Astrocyte of the cerebellum (primary cell): Measurements from ENCODE around the gene COQ3.

Source experiments
- DNase-seq: peaks from one replicate; pipeline ENCODE4 v3.0.0-alpha.2; 2011; ENCODE audit warnings: low read depth
- H3K4me3 ChIP-seq: 2 replicates; pipeline ENCODE4 v1.5.1; 2011; ENCODE audit warnings: mild to moderate bottlenecking, low read depth, low read length, moderate library complexity
- CTCF ChIP-seq: IDR thresholded peaks from 2 replicates; pipeline ENCODE4 v1.5.1; 2012; ENCODE audit warnings: low read length, low read depth, moderate library complexity, mild to moderate bottlenecking; ENCODE audit errors: missing control alignments
- in situ Hi-C: cut with HindIII; loops from 2 replicates; pipeline ENCODE4 v1.10.0; 2017; ENCODE audit warnings: low sequenced_read_pairs

The COQ3 gene

GRCh38 chr6:99349171-99350141 is 44.5 kb downstream of the COQ3 start, which contains the start of gene FAXC:
FAXC (minus strand) TSS chr6:99349674; CDS start chr6:99349372, 302 bp downstream.
- peak; percentile 30 for TF ChIP-seq CTCF
- peak within 1 kb of the TSS; percentile 53 for H3K4me3 ChIP-seq
- DNase-seq: no peak
- in situ Hi-C loops: no loop called here

GRCh38 chr6:99348288-99349170 is 45.5 kb downstream of the COQ3 start:
- in situ Hi-C loops: no loop called here
- peak overlapping the region; percentile 53 for H3K4me3 ChIP-seq
- DNase-seq: no peak
- no peak for TF ChIP-seq CTCF

- DNase-seq: no peak
- TF ChIP-seq CTCF: no peak
- no peak overlapping the region for H3K4me3 ChIP-seq
- in situ Hi-C loops: no loop called here
These were observed 46.2 kb downstream of the COQ3 start for GRCh38 chr6:99347804-99348203.

- H3K4me3 ChIP-seq: no peak overlapping the region
- in situ Hi-C loops: no loop called here
- no peak for TF ChIP-seq CTCF
- DNase-seq: no peak
These were observed 47.4 kb downstream of the COQ3 start for GRCh38 chr6:99346595-99346994.

- DNase-seq: no peak
- in situ Hi-C loops: no loop called here
- no peak for TF ChIP-seq CTCF
- H3K4me3 ChIP-seq: no peak overlapping the region
These were observed 48.8 kb downstream of the COQ3 start for GRCh38 chr6:99345164-99345563.

- no peak overlapping the region for H3K4me3 ChIP-seq
- no peak for DNase-seq
- TF ChIP-seq CTCF: no peak
- in situ Hi-C loops: no loop called here
These were observed 49.7 kb downstream of the COQ3 start for GRCh38 chr6:99344289-99344688.
